ENCODE measurements around the gene SLC24A3.

Gene SLC24A3

GRCh38 chr20:19252451-19253120, 40.1 kb downstream of the SLC24A3 start:
- no peaks in the 10 kb centered on the region for H3K4me1 Mint-ChIP-seq (ENCODE audit: low read depth)
- H3K4me3 Mint-ChIP-seq, result no peak overlapping the region
- H3K36me3 Mint-ChIP-seq (ENCODE audit: low read depth), result no peaks in the 10 kb centered on the region
- no peaks in the 10 kb centered on the region for H3K27me3 Mint-ChIP-seq (ENCODE audit: low read depth)
- H3K27ac Mint-ChIP-seq, result no peak overlapping the region
- no peaks in the 10 kb centered on the region for H3K9me3 Mint-ChIP-seq
- DNase-seq (ENCODE audit: low spot score), result no peak

GRCh38 chr20:19253316-19253715, 40.9 kb downstream of the SLC24A3 start:
- Mint-ChIP-seq H3K4me1 (ENCODE audit: low read depth) (no peaks in the 10 kb centered on the region), H3K27ac (no peak overlapping the region), H3K4me3 (no peak overlapping the region), H3K36me3 (ENCODE audit: low read depth) (no peaks in the 10 kb centered on the region), H3K27me3 (ENCODE audit: low read depth) (no peaks in the 10 kb centered on the region), H3K9me3 (no peaks in the 10 kb centered on the region)
- no peak for DNase-seq (ENCODE audit: low spot score)

- Mint-ChIP-seq H3K4me1 (ENCODE audit: low read depth) (no peaks in the 10 kb centered on the region), H3K27ac (no peak overlapping the region), H3K36me3 (ENCODE audit: low read depth) (no peaks in the 10 kb centered on the region), H3K4me3 (no peak overlapping the region), H3K27me3 (ENCODE audit: low read depth) (no peaks in the 10 kb centered on the region), H3K9me3 (no peaks in the 10 kb centered on the region)
- DNase-seq (ENCODE audit: low spot score), result no peak
Measured at GRCh38 chr20:19253916-19254820, 41.7 kb downstream of the SLC24A3 start.

- H3K36me3 Mint-ChIP-seq (ENCODE audit: low read depth), result no peaks in the 10 kb centered on the region
- no peaks in the 10 kb centered on the region for H3K4me1 Mint-ChIP-seq (ENCODE audit: low read depth)
- H3K4me3 Mint-ChIP-seq, result no peak overlapping the region
- no peaks in the 10 kb centered on the region for H3K27me3 Mint-ChIP-seq (ENCODE audit: low read depth)
- no peak overlapping the region for H3K27ac Mint-ChIP-seq
- DNase-seq (ENCODE audit: low spot score), result no peak
- H3K9me3 Mint-ChIP-seq, result no peaks in the 10 kb centered on the region
Measured at GRCh38 chr20:19254956-19255355, 42.5 kb downstream of the SLC24A3 start.

- no peaks in the 10 kb centered on the region for H3K4me1 Mint-ChIP-seq (ENCODE audit: low read depth)
- no peaks in the 10 kb centered on the region for H3K9me3 Mint-ChIP-seq
- DNase-seq (ENCODE audit: low spot score), result no peak
- no peaks in the 10 kb centered on the region for H3K36me3 Mint-ChIP-seq (ENCODE audit: low read depth)
- no peak overlapping the region for H3K4me3 Mint-ChIP-seq
- H3K27ac Mint-ChIP-seq, result no peak overlapping the region
- H3K27me3 Mint-ChIP-seq (ENCODE audit: low read depth), result no peaks in the 10 kb centered on the region
Measured at GRCh38 chr20:19256085-19256484, 43.6 kb downstream of the SLC24A3 start.

GRCh38 chr20:19256906-19257595, 44.6 kb downstream of the SLC24A3 start:
- Mint-ChIP-seq H3K27ac (no peak overlapping the region), H3K4me1 (ENCODE audit: low read depth) (no peaks in the 10 kb centered on the region), H3K36me3 (ENCODE audit: low read depth) (no peaks in the 10 kb centered on the region), H3K4me3 (no peak overlapping the region), H3K9me3 (no peaks in the 10 kb centered on the region), H3K27me3 (ENCODE audit: low read depth) (no peaks in the 10 kb centered on the region)
- DNase-seq (ENCODE audit: low spot score), result no peak

- H3K4me1 Mint-ChIP-seq (ENCODE audit: low read depth), result no peaks in the 10 kb centered on the region
- H3K9me3 Mint-ChIP-seq, result no peaks in the 10 kb centered on the region
- no peaks in the 10 kb centered on the region for H3K27me3 Mint-ChIP-seq (ENCODE audit: low read depth)
- no peak for DNase-seq (ENCODE audit: low spot score)
- H3K4me3 Mint-ChIP-seq, result no peak overlapping the region
- no peaks in the 10 kb centered on the region for H3K36me3 Mint-ChIP-seq (ENCODE audit: low read depth)
- H3K27ac Mint-ChIP-seq, result no peak overlapping the region
Measured at GRCh38 chr20:19257865-19258264, 45.4 kb downstream of the SLC24A3 start.

GRCh38 chr20:19259141-19259591, 46.7 kb downstream of the SLC24A3 start:
- Mint-ChIP-seq H3K4me1 (ENCODE audit: low read depth) (no peaks in the 10 kb centered on the region), H3K4me3 (no peak overlapping the region), H3K36me3 (ENCODE audit: low read depth) (no peaks in the 10 kb centered on the region), H3K27ac (no peak overlapping the region), H3K9me3 (no peaks in the 10 kb centered on the region), H3K27me3 (ENCODE audit: low read depth) (no peaks in the 10 kb centered on the region)
- no peak for DNase-seq (ENCODE audit: low spot score)

GRCh38 chr20:19260412-19261090, 48.1 kb downstream of the SLC24A3 start:
- Mint-ChIP-seq H3K36me3 (ENCODE audit: low read depth) (no peaks in the 10 kb centered on the region), H3K4me3 (peak overlapping the region; percentile 18), H3K9me3 (no peaks in the 10 kb centered on the region), H3K27ac (no peak overlapping the region), H3K27me3 (ENCODE audit: low read depth) (no peaks in the 10 kb centered on the region), H3K4me1 (ENCODE audit: low read depth) (no peaks in the 10 kb centered on the region)
- no peak for DNase-seq (ENCODE audit: low spot score)

- H3K4me3 Mint-ChIP-seq, result no peak overlapping the region
- no peaks in the 10 kb centered on the region for H3K27me3 Mint-ChIP-seq (ENCODE audit: low read depth)
- H3K9me3 Mint-ChIP-seq, result no peaks in the 10 kb centered on the region
- H3K4me1 Mint-ChIP-seq (ENCODE audit: low read depth), result no peaks in the 10 kb centered on the region
- DNase-seq (ENCODE audit: low spot score), result no peak
- H3K36me3 Mint-ChIP-seq (ENCODE audit: low read depth), result no peaks in the 10 kb centered on the region
- H3K27ac Mint-ChIP-seq, result no peak overlapping the region
Measured at GRCh38 chr20:19264191-19264590, 51.7 kb downstream of the SLC24A3 start.

- no peak for DNase-seq (ENCODE audit: low spot score)
- Mint-ChIP-seq H3K36me3 (ENCODE audit: low read depth) (no peaks in the 10 kb centered on the region), H3K27ac (no peak overlapping the region), H3K27me3 (ENCODE audit: low read depth) (no peaks in the 10 kb centered on the region), H3K9me3 (no peaks in the 10 kb centered on the region), H3K4me3 (no peak overlapping the region), H3K4me1 (ENCODE audit: low read depth) (no peaks in the 10 kb centered on the region)
Measured at GRCh38 chr20:19265646-19266374, 53.4 kb downstream of the SLC24A3 start.

GRCh38 chr20:19268426-19268825, 56.0 kb downstream of the SLC24A3 start:
- no peaks in the 10 kb centered on the region for H3K27me3 Mint-ChIP-seq (ENCODE audit: low read depth)
- H3K4me1 Mint-ChIP-seq (ENCODE audit: low read depth), result no peaks in the 10 kb centered on the region
- no peak for DNase-seq (ENCODE audit: low spot score)
- no peaks in the 10 kb centered on the region for H3K36me3 Mint-ChIP-seq (ENCODE audit: low read depth)
- no peaks in the 10 kb centered on the region for H3K9me3 Mint-ChIP-seq
- no peak overlapping the region for H3K27ac Mint-ChIP-seq
- H3K4me3 Mint-ChIP-seq, result no peak overlapping the region

- no peaks in the 10 kb centered on the region for H3K9me3 Mint-ChIP-seq
- no peak for DNase-seq (ENCODE audit: low spot score)
Measured at GRCh38 chr20:19269737-19270340, 57.4 kb downstream of the SLC24A3 start.

More at GRCh38 chr20:19269737-19270340, 57.4 kb downstream of the SLC24A3 start:
- Mint-ChIP-seq H3K4me3 (no peak overlapping the region), H3K27ac (no peak overlapping the region), H3K36me3 (ENCODE audit: low read depth) (no peaks in the 10 kb centered on the region), H3K27me3 (ENCODE audit: low read depth) (no peaks in the 10 kb centered on the region), H3K4me1 (ENCODE audit: low read depth) (no peaks in the 10 kb centered on the region)
